IMR-90 (cell line): ENCODE measurements around the gene MYO7B. TPM values are rescaled to one million over a fixed set of nuclear protein-coding genes. Genes with fewer than 3 reads are reported as not detected.
A peak's percentile ranks its signal among the peaks of the same experiment; 100 is the strongest.

ENCODE experiments used
- ATAC-seq: fragments of 200-7000 bp; cut with Tn5 transposase; 2 replicates; pipeline ENCODE4 v1.9.1; 2020; ENCODE audit warnings: low read depth, mild to moderate bottlenecking, moderate library complexity
- BruUV-seq: library from RNA; stranded (reverse); fragments of 400-500 nt; replicated peaks from 2 replicates; lab custom pipeline; 2021; lab: Mats Ljungman, UMichigan
- CTCF ChIA-PET: fragments of 300-600 bp; formaldehyde crosslinking; extraction: SDS; loops from one replicate; lab custom pipeline; 2021; ENCODE audit warnings: antibody characterized with exemption; lab: Yijun Ruan, JAX
- POLR2A ChIA-PET: fragments of 300-600 bp; sonication (Branson Sonifier 250); formaldehyde crosslinking; loops from one replicate; lab custom pipeline; 2022; ENCODE audit warnings: antibody characterized with exemption; ENCODE audit not compliant: unreplicated experiment; lab: Charles Lee
- DNase-seq: peaks from one replicate; pipeline ENCODE4 v3.0.0; 2013
- H2AFZ ChIP-seq: replicated peaks from 2 replicates; pipeline ENCODE3; 2013; ENCODE audit warnings: low read length, mild to moderate bottlenecking; ENCODE audit not compliant: poor library complexity
- H2AK5ac ChIP-seq: 2 replicates; pipeline ENCODE4 v1.6.1; 2013; ENCODE audit warnings: low read depth, low read length, inconsistent platforms
- H2AK9ac ChIP-seq: replicated peaks from 2 replicates; pipeline ENCODE3; 2013; ENCODE audit warnings: mild to moderate bottlenecking, low read depth, low read length, moderate library complexity; ENCODE audit not compliant: poor library complexity
- H2BK120ac ChIP-seq: 2 replicates; pipeline ENCODE4 v1.6.1; 2013; ENCODE audit warnings: low read depth, low read length, inconsistent platforms
- H2BK15ac ChIP-seq: 3 replicates; pipeline ENCODE4 v1.6.1; 2013; ENCODE audit warnings: low read depth, low read length, inconsistent platforms
- H2BK20ac ChIP-seq: 2 replicates; pipeline ENCODE4 v1.6.1; 2013; ENCODE audit warnings: low read depth, mild to moderate bottlenecking, inconsistent platforms, low read length, moderate library complexity
- H2BK5ac ChIP-seq: 2 replicates; pipeline ENCODE4 v1.6.1; 2013; ENCODE audit warnings: mild to moderate bottlenecking, low read depth, low read length, inconsistent platforms; ENCODE audit not compliant: poor library complexity, severe bottlenecking
- H3K14ac ChIP-seq: replicated peaks from 2 replicates; pipeline ENCODE4 v1.6.1; 2013; ENCODE audit warnings: low read depth, low read length, inconsistent platforms
- H3K18ac ChIP-seq: 2 replicates; pipeline ENCODE4 v1.6.1; 2013; ENCODE audit warnings: low read depth, low read length, control low read depth
- H3K23ac ChIP-seq: 2 replicates; pipeline ENCODE4 v1.6.1; 2013; ENCODE audit warnings: low read depth, low read length, inconsistent platforms
- H3K27ac ChIP-seq: 2 replicates; pipeline ENCODE4 v1.5.1; 2013; ENCODE audit warnings: mild to moderate bottlenecking, control low read depth, low read length; ENCODE audit not compliant: insufficient read depth
- H3K27me3 ChIP-seq: 2 replicates; pipeline ENCODE4 v1.6.1; 2013; ENCODE audit warnings: low read length; ENCODE audit not compliant: control insufficient read depth, insufficient read depth
- H3K36me3 ChIP-seq: 2 replicates; pipeline ENCODE4 v1.6.1; 2013; ENCODE audit warnings: low read length, mixed read lengths; ENCODE audit not compliant: control insufficient read depth, insufficient read depth
- H3K4ac ChIP-seq: 2 replicates; pipeline ENCODE4 v1.6.1; 2013; ENCODE audit warnings: low read depth, low read length, inconsistent platforms
- H3K4me1 ChIP-seq: 2 replicates; pipeline ENCODE4 v1.6.1; 2013; ENCODE audit warnings: low read length, mixed read lengths; ENCODE audit not compliant: control insufficient read depth, insufficient read depth
- H3K4me2 ChIP-seq: 2 replicates; pipeline ENCODE4 v1.6.1; 2013; ENCODE audit warnings: low read depth, mild to moderate bottlenecking, control low read depth, low read length, moderate library complexity
- H3K4me3 ChIP-seq: 2 replicates; pipeline ENCODE4 v1.5.1; 2013; ENCODE audit warnings: low read depth, mild to moderate bottlenecking, control low read depth, low read length, moderate library complexity; ENCODE audit not compliant: insufficient read depth
- H3K56ac ChIP-seq: 2 replicates; pipeline ENCODE4 v1.6.1; 2013; ENCODE audit warnings: low read length, inconsistent platforms; ENCODE audit not compliant: insufficient read depth; ENCODE audit errors: extremely low read depth
- H3K79me1 ChIP-seq, 2 experiments: 2 replicates each; pipeline ENCODE4 v1.6.1; 2013; ENCODE audit warnings: low read length in 2 of 2, inconsistent platforms in 1 of 2, low read depth in 1 of 2
- H3K9ac ChIP-seq: 2 replicates; pipeline ENCODE4 v1.6.1; 2013; ENCODE audit warnings: low read depth, low read length, control low read depth
- H3K9me1 ChIP-seq: 2 replicates; pipeline ENCODE4 v1.6.1; 2013; ENCODE audit warnings: low read length, inconsistent platforms; ENCODE audit not compliant: insufficient read depth
- H3K9me3 ChIP-seq: 2 replicates; pipeline ENCODE4 v1.6.1; 2013; ENCODE audit warnings: low read length; ENCODE audit not compliant: control insufficient read depth, insufficient read depth
- H4K20me1 ChIP-seq: 2 replicates; pipeline ENCODE4 v1.6.1; 2013; ENCODE audit warnings: low read length, inconsistent platforms; ENCODE audit not compliant: insufficient read depth
- H4K5ac ChIP-seq: 2 replicates; pipeline ENCODE4 v1.6.1; 2013; ENCODE audit warnings: mild to moderate bottlenecking, low read depth, low read length, control low read depth
- H4K8ac ChIP-seq, 2 experiments: 2 replicates each; pipeline ENCODE4 v1.6.1; 2013; ENCODE audit warnings: low read depth in 2 of 2, low read length in 2 of 2, control low read depth in 1 of 2, inconsistent platforms in 1 of 2
- H4K91ac ChIP-seq: 2 replicates; pipeline ENCODE4 v1.6.1; 2013; ENCODE audit warnings: low read depth, low read length, inconsistent platforms; ENCODE audit not compliant: insufficient read depth
- CEBPB ChIP-seq: IDR thresholded peaks from 2 replicates; pipeline ENCODE4 v1.6.1; 2012; ENCODE audit warnings: low read depth, low read length, improper control_type of control experiment
- FOS ChIP-seq: fragments of 150-350 bp; IDR thresholded peaks from 2 replicates; pipeline ENCODE4 v1.6.1; 2016; ENCODE audit warnings: low read depth, low read length
- MAZ ChIP-seq: IDR thresholded peaks from 2 replicates; pipeline ENCODE4 v1.6.1; 2012; ENCODE audit warnings: low read depth, mild to moderate bottlenecking, low read length, improper control_type of control experiment, moderate library complexity, borderline replicate concordance
- MXI1 ChIP-seq: IDR thresholded peaks from 2 replicates; pipeline ENCODE4 v1.6.1; 2012; ENCODE audit warnings: low read depth, mild to moderate bottlenecking, low read length, moderate library complexity, borderline replicate concordance
- NFE2L2 ChIP-seq: fragments of 150-350 bp; IDR thresholded peaks from 2 replicates; pipeline ENCODE4 v1.6.1; 2016; ENCODE audit warnings: low read depth, mild to moderate bottlenecking, low read length
- POLR2A ChIP-seq: IDR thresholded peaks from 2 replicates; pipeline ENCODE4 v1.6.1; 2012; ENCODE audit warnings: mild to moderate bottlenecking, low read depth, low read length
- RCOR1 ChIP-seq: IDR thresholded peaks from 2 replicates; pipeline ENCODE4 v1.6.1; 2012; ENCODE audit warnings: mild to moderate bottlenecking, low read length, improper control_type of control experiment; ENCODE audit not compliant: insufficient replicate concordance
- WGBS, 2 experiments: methylation state at CpG; one replicate each; pipeline versions ENCODE4 v1.1.5 to v1.1.7; 2013; ENCODE audit warnings: missing lambda C conversion rate in 2 of 2; ENCODE audit not compliant: insufficient read length in 1 of 2; ENCODE audit errors: extremely low coverage in 2 of 2; 5-methylcytosine and 5-hydroxymethylcytosine counted together
- dilution Hi-C: fragments of 300-500 bp; cut with HindIII; formaldehyde crosslinking; loops from one replicate; pipeline ENCODE4 v1.14.3; 2018; ENCODE audit warnings: low sequenced_read_pairs; ENCODE audit not compliant: unreplicated experiment
- in situ Hi-C: fragments of 300-500 bp; cut with MboI; formaldehyde crosslinking; loops from 3 replicates; pipeline ENCODE4 v1.14.3; 2019; ENCODE audit warnings: low sequenced_read_pairs, inconsistent platforms, mixed read lengths
- intact Hi-C: fragments of 100-400 bp; cut with micrococcal nuclease; formaldehyde crosslinking; loops from 2 replicates; pipeline ENCODE4 v1.10.0; 2022
- polyA plus RNA-seq, 3 experiments: library from polyadenylated mRNA; depleted of rRNA; stranded (reverse); fragments of >200 nt; gene quantifications; 2 replicates each; pipeline ENCODE4 v1.2.3, GENCODE V29; 2012; ENCODE audit warnings: low replicate concordance in 1 of 3
- total RNA-seq: library from RNA; depleted of rRNA; stranded (reverse); fragments of >200 nt; gene quantifications from 2 replicates; pipeline ENCODE4 v1.2.3, GENCODE V29; 2012
- TF ChIP-seq, protein P1 (sequence below): fragments of 150-350 bp; IDR thresholded peaks from 2 replicates; pipeline ENCODE4 v1.6.1; 2017; ENCODE audit warnings: mild to moderate bottlenecking, antibody characterized with exemption, low read length, low read depth
- TF ChIP-seq, protein P2 (sequence below): conservative IDR thresholded peaks from 2 replicates; pipeline ENCODE4 v1.5.1; 2012; ENCODE audit warnings: mild to moderate bottlenecking, low read depth, low read length, improper control_type of control experiment

Gene MYO7B
- total and polyA plus RNA-seq, 2 of the 4 experiments (the other 2 are of a cell fraction), result 0.18 to 0.46 TPM

DNA sequence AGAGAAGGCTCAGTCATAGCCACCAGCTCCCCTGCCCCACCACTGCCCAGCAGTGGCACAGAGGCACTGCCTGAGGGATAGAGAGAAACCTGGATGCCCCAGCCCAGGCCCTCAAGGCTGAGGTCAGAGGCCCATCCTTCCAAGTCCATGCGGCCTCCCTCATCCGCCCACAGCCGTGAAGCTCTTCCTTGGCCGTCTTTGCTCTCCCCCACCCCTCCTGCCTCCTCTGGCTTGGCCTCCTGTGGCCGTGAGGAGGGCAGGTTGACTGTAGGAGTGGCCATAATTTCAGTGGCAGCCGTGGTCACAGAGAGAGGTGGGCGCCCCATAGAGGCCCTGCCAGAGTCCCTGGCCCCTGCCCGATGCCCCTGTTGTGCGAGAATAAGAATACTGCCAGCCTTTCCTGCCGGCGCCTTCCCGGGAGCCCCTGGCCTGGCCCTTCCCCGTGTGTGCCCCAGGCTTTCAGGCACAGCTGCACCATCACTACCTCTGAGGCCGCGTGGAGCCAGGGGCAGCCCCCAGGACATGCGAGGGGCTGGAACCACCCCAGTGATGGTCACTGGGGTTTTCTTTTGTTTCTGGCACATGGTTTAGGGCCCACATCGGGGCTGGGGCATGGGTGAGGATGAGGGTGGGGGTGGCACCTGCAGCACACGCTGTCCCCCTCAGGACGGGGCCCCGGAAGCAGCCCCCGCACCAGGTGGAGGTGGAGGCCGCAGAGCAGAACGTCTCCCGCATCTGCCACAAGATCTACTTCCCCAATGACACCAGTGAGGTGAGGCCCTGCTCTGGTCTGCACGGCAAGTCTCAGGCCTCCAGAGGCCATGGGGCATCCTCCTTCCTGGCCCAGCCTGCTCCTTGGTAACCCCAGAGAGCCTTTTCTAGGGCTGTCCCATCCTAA lies 97.4 kb downstream of the MYO7B start:
- H3K9me1 ChIP-seq, result peaks cover 12% of the 10 kb centered on the region
- 92% methylated on average over 11 of the region's 25 CpGs; no CpG with 5 or more reads in 1 of the 2 experiments for WGBS, 2 experiments
- in situ Hi-C loops (no loop called here), dilution Hi-C loops (no loop called here), intact Hi-C loops (no loop called here)
- peak overlapping the region; percentile 23 for H2AFZ ChIP-seq
- H2BK20ac ChIP-seq, result no peak overlapping the region
- H3K4me2 ChIP-seq, result no peak overlapping the region
- no peak overlapping the region for H3K56ac ChIP-seq
- H2BK15ac ChIP-seq, result no peak overlapping the region
- H3K27ac ChIP-seq, result no peak overlapping the region
- peaks cover 0 to 5% of the 10 kb centered on the region in 2 experiments; a peak in 1 of 4 replicates for H3K79me1 ChIP-seq
- ChIA-PET POLR2A (no interaction called here), CTCF (no interaction called here)
- no peaks in the 10 kb centered on the region for H3K27me3 ChIP-seq
- H3K9ac ChIP-seq, result no peak overlapping the region
- no peak for DNase-seq
- no peaks in the 10 kb centered on the region for H4K20me1 ChIP-seq
- H3K9me3 ChIP-seq, result no peaks in the 10 kb centered on the region
- H4K8ac ChIP-seq, result no peak overlapping the region
- TF ChIP-seq, protein P1, sequence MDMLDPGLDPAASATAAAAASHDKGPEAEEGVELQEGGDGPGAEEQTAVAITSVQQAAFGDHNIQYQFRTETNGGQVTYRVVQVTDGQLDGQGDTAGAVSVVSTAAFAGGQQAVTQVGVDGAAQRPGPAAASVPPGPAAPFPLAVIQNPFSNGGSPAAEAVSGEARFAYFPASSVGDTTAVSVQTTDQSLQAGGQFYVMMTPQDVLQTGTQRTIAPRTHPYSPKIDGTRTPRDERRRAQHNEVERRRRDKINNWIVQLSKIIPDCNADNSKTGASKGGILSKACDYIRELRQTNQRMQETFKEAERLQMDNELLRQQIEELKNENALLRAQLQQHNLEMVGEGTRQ, result no peak
- no peak for TF ChIP-seq RCOR1
- no peak for TF ChIP-seq NFE2L2
- TF ChIP-seq FOS, result no peak
- no peak for TF ChIP-seq POLR2A
- no peak for TF ChIP-seq CEBPB
- TF ChIP-seq MAZ, result no peak
- TF ChIP-seq, protein P2, sequence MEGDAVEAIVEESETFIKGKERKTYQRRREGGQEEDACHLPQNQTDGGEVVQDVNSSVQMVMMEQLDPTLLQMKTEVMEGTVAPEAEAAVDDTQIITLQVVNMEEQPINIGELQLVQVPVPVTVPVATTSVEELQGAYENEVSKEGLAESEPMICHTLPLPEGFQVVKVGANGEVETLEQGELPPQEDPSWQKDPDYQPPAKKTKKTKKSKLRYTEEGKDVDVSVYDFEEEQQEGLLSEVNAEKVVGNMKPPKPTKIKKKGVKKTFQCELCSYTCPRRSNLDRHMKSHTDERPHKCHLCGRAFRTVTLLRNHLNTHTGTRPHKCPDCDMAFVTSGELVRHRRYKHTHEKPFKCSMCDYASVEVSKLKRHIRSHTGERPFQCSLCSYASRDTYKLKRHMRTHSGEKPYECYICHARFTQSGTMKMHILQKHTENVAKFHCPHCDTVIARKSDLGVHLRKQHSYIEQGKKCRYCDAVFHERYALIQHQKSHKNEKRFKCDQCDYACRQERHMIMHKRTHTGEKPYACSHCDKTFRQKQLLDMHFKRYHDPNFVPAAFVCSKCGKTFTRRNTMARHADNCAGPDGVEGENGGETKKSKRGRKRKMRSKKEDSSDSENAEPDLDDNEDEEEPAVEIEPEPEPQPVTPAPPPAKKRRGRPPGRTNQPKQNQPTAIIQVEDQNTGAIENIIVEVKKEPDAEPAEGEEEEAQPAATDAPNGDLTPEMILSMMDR, result no peak
- TF ChIP-seq MXI1, result no peak
- H2AK5ac ChIP-seq, result peak overlapping the region; percentile 3; the same call in 1 of the 2 replicates
- H3K18ac ChIP-seq, result no peak overlapping the region
- no TSS peak for BruUV-seq
- H3K4ac ChIP-seq, result no peak overlapping the region
- no peak overlapping the region for H3K14ac ChIP-seq
- H2AK9ac ChIP-seq, result peak overlapping the region; percentile 72
- H3K23ac ChIP-seq, result no peak overlapping the region
- H2BK120ac ChIP-seq, result no peak overlapping the region
- H3K36me3 ChIP-seq, result no peaks in the 10 kb centered on the region
- H4K91ac ChIP-seq, result no peak overlapping the region
- H2BK5ac ChIP-seq, result no peak overlapping the region
- no peak overlapping the region for H3K4me3 ChIP-seq
- no peak for ATAC-seq
- peaks cover 10% of the 10 kb centered on the region for H3K4me1 ChIP-seq
- H4K5ac ChIP-seq, result no peak overlapping the region
